ENCODE results near the gene TRAPPC6A. TPM values are rescaled to one million over a fixed set of nuclear protein-coding genes. Genes with fewer than 3 reads are reported as not detected.

TRAPPC6A gene, protein sequence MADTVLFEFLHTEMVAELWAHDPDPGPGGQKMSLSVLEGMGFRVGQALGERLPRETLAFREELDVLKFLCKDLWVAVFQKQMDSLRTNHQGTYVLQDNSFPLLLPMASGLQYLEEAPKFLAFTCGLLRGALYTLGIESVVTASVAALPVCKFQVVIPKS
- total RNA-seq (2012; rRNA removed) (3.1 and 4.1 TPM in 2 replicates), polyA plus RNA-seq (2012; rRNA removed) (11.9 and 13.4 TPM in 2 replicates), Bru-seq, nascent RNA (percentile 45 among the genes with signal in this experiment), BruChase-seq, experiment 1, labeled RNA remaining after a 6-hour chase (percentile 53 among the genes with signal in this experiment), BruChase-seq, experiment 2, labeled RNA remaining after a 2-hour chase (percentile 50 among the genes with signal in this experiment)
- polyA plus RNA-seq (2012; cell fraction: cytosol; rRNA removed), result 10.6 and 35.3 TPM in 2 replicates
- 5.3 and 9.9 TPM in 2 replicates for polyA plus RNA-seq (2012; cell fraction: nucleus; rRNA removed; ENCODE audit: low replicate concordance)
- long read RNA-seq, partial matches to known transcripts, result 2 of 14 reads
- long read RNA-seq, other reads (novel, unspliced or antisense), result 7 of 14 reads

DNA sequence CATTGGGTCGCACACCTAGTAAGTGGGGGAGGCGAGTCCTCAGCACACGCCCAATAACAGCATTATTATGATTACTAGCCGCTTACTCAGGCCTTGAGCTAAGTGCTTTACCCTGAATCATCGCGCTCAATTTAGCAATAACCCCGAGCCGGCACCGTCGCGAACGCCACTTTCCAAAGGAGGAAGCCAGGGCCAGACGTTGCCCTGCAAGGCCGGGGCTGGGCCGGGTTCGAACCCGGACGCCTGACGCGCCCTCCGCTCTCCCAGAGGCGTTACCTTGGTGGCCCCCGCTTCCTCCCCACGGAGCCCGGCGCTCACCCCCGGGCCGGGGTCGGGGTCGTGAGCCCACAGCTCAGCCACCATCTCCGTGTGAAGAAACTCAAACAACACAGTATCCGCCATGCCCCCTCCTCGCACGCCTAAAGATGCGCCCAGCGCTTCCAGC, at the start of gene TRAPPC6A:
TSS of gene TRAPPC6A (minus strand) at position 421 of the 445 bp plus-strand sequence. CDS start at position 402, 19 bp downstream.
- no peak within 1 kb of the TSS; the same call in 1 of the 2 replicates for H2AK5ac ChIP-seq (ENCODE audit: low read depth, low read length)
- H3K4me1 ChIP-seq (ENCODE audit: control insufficient read depth, insufficient read depth, low read length), result peaks cover 4% of the 10 kb centered on the region; the same call in 1 of the 2 replicates
- peak within 1 kb of the TSS; percentile 69 for H3K27ac ChIP-seq (ENCODE audit: insufficient read depth, low read length)
- in situ Hi-C loops (cut with MboI; ENCODE audit: low sequenced_read_pairs), result no loop called here
- H3K4ac ChIP-seq (ENCODE audit: low read depth, low read length), result peak within 1 kb of the TSS; percentile 54
- peak within 1 kb of the TSS; percentile 57; the same call in 1 of the 2 replicates for H4K5ac ChIP-seq (ENCODE audit: low read depth, low read length)
- H3K9me1 ChIP-seq (ENCODE audit: insufficient read depth, low read length), result 0 out of 2 replicates have a peak, but pooled peaks cover 12% of the 10 kb centered on the region
- H2BK120ac ChIP-seq (ENCODE audit: low read depth, low read length), result no peak within 1 kb of the TSS
- TF ChIP-seq CEBPB (IDR thresholded peaks at IDR 0.05; ENCODE audit: low read depth, low read length) (peak; percentile 88), MAZ (IDR thresholded peaks at IDR 0.05; ENCODE audit: borderline replicate concordance, low read depth, low read length) (no peak), POLR2A (IDR thresholded peaks at IDR 0.05; ENCODE audit: low read depth, low read length) (peak; percentile 86), MXI1 (IDR thresholded peaks at IDR 0.05; ENCODE audit: borderline replicate concordance, low read depth, low read length) (no peak), CHD1 (IDR thresholded peaks at IDR 0.05; ENCODE audit: low read depth, low read length) (peak; percentile 93; the same call in 1 of the 2 replicates), FOS (IDR thresholded peaks at IDR 0.05; ENCODE audit: low read depth, low read length) (peak; percentile 54; the same call in 1 of the 2 replicates)
- H2BK15ac ChIP-seq (ENCODE audit: low read depth, low read length), result no peak within 1 kb of the TSS
- DNase-seq, result peak; percentile 70
- H3K9ac ChIP-seq (ENCODE audit: low read depth, low read length), result peak within 1 kb of the TSS; percentile 63
- peaks cover 11 to 44% of the 10 kb centered on the region in 2 experiments for H3K79me1 ChIP-seq (ENCODE audit: low read depth in 1 of 2, low read length in 2 of 2)
- BruUV-seq (replicated peaks), result no TSS peak
- intact Hi-C loops (cut with micrococcal nuclease), result no loop called here
- CTCF ChIA-PET, result interaction anchor here (0.8 kb wide), 1 partner anchor 25 kb away, joined by 3 read pairs; no protein-coding TSS in a partner anchor
- peak within 1 kb of the TSS; percentile 79 for H3K4me3 ChIP-seq (ENCODE audit: insufficient read depth, low read depth, low read length)
- H3K56ac ChIP-seq (ENCODE audit: extremely low read depth, insufficient read depth, low read length), result peak within 1 kb of the TSS; percentile 51
- H2BK5ac ChIP-seq (ENCODE audit: low read depth, low read length, poor library complexity, severe bottlenecking), result peak within 1 kb of the TSS; percentile 64
- peak within 1 kb of the TSS; percentile 99 for H2AFZ ChIP-seq (replicated peaks; ENCODE audit: low read length, poor library complexity)
- peak within 1 kb of the TSS; percentile 29 to 91; a peak in 3 of 4 replicates for H4K8ac ChIP-seq (ENCODE audit: low read depth in 2 of 2, low read length in 2 of 2)
- WGBS, 2 experiments (ENCODE audit: extremely low coverage in 2 of 2, insufficient read length in 1 of 2), result 0% methylated on average over 12 of the region's 36 CpGs; no CpG with 5 or more reads in 1 of the 2 experiments
- dilution Hi-C loops (cut with HindIII; ENCODE audit: low sequenced_read_pairs, unreplicated experiment), result no loop called here
- H2BK20ac ChIP-seq (ENCODE audit: low read depth, low read length), result no peak within 1 kb of the TSS
- H3K14ac ChIP-seq (replicated peaks; ENCODE audit: low read depth, low read length), result peak within 1 kb of the TSS; percentile 74
- H3K36me3 ChIP-seq (ENCODE audit: control insufficient read depth, insufficient read depth, low read length), result peaks cover 4% of the 10 kb centered on the region; the same call in 1 of the 2 replicates
- H3K4me2 ChIP-seq (ENCODE audit: low read depth, low read length), result peak within 1 kb of the TSS; percentile 96
- H3K9me3 ChIP-seq (ENCODE audit: control insufficient read depth, insufficient read depth, low read length), result no peaks in the 10 kb centered on the region
- peaks cover 16% of the 10 kb centered on the region; the same call in 1 of the 2 replicates for H4K20me1 ChIP-seq (ENCODE audit: insufficient read depth, low read length)
- H4K91ac ChIP-seq (ENCODE audit: insufficient read depth, low read depth, low read length), result no peak within 1 kb of the TSS; the same call in 1 of the 2 replicates
- 0 out of 2 replicates have a peak within 1 kb of the TSS, but pooled peaks have one; percentile 12 for H3K18ac ChIP-seq (ENCODE audit: low read depth, low read length)
- ATAC-seq (ENCODE audit: low read depth), result peak; percentile 1
- POLR2A ChIA-PET (ENCODE audit: unreplicated experiment), result interaction anchor here (0.9 kb wide), 1 partner anchor 139 kb away, joined by 7 read pairs; the partner anchor contains the start of gene CLASRP
- H3K27me3 ChIP-seq (ENCODE audit: control insufficient read depth, insufficient read depth, low read length), result no peaks in the 10 kb centered on the region
- H2AK9ac ChIP-seq (replicated peaks; ENCODE audit: low read depth, low read length, poor library complexity), result peak within 1 kb of the TSS; percentile 98
- H3K23ac ChIP-seq (ENCODE audit: low read depth, low read length), result peak within 1 kb of the TSS; percentile 83

All from IMR-90 (cell line).